ENCODE results near the gene CDX2. TPM values are rescaled to one million over a fixed set of nuclear protein-coding genes. Genes with fewer than 3 reads are reported as not detected.

CDX2 gene
- total and polyA plus RNA-seq, 9 of the 15 experiments (the other 6 are each of a cell fraction or from before 2014, with no cell fraction given) = 0.04 TPM; not detected in 8

GRCh38 chr13:27971236-27971645 is 2.1 kb upstream of the CDX2 start (continued):
- no peak for TF ChIP-seq CEBPB (tag; IDR thresholded peaks at IDR 0.05)
- TF ChIP-seq ZFP36 (IDR thresholded peaks at IDR 0.05; ENCODE audit: low read depth, low read length, partially characterized antibody) = no peak
- no peak for TF ChIP-seq MYC (IDR thresholded peaks at IDR 0.05; ENCODE audit: low read depth, low read length)
- TF ChIP-seq MYC (CRISPR knock-in tag; IDR thresholded peaks at IDR 0.05; ENCODE audit: borderline replicate concordance, low read depth) = no peak
- TF ChIP-seq ZKSCAN1 (IDR thresholded peaks at IDR 0.05; ENCODE audit: low read depth, low read length) = no peak
- TF ChIP-seq ZBTB34 (CRISPR knock-in tag; IDR thresholded peaks at IDR 0.05) = no peak
- no peak for TF ChIP-seq CHD1 (IDR thresholded peaks at IDR 0.05; ENCODE audit: low read length)
- no peak for TF ChIP-seq ZNF668 (CRISPR knock-in tag; IDR thresholded peaks at IDR 0.05)

- no TSS peak for BruUV-seq (replicated peaks)
- no peaks in the 10 kb centered on the region for H3K9me3 ChIP-seq (replicated peaks; ENCODE audit: control insufficient read depth, insufficient read depth, low read depth, low read length)
- DNase-seq (ENCODE audit: extremely low read depth in 1 of 4, low spot score in 3 of 4) (no peak), ATAC-seq (no peak), FAIRE-seq (no peak)
- H2AFZ ChIP-seq (ENCODE audit: low read depth, low read length) = no peak overlapping the region
- no peak overlapping the region for H3K9ac ChIP-seq (ENCODE audit: insufficient read depth in 1 of 2, low read depth in 2 of 2, low read length in 2 of 2)
- CTCF ChIA-PET (ENCODE audit: low intra/inter-chr PET ratio) = no interaction called here
- POLR2A ChIA-PET = no interaction called here
- H4K20me1 ChIP-seq (replicated peaks; ENCODE audit: control insufficient read depth, insufficient read depth, low read length) = no peaks in the 10 kb centered on the region
- in situ Hi-C loops (cut with MboI) (loop anchor here (25.0 kb wide), 1 partner anchor 458 kb away; no protein-coding TSS in a partner anchor), intact Hi-C loops (cut with micrococcal nuclease) (no loop called here)
- H3K36me3 ChIP-seq (ENCODE audit: control insufficient read depth, insufficient read depth, low read length) = no peaks in the 10 kb centered on the region
- H3K27ac ChIP-seq (ENCODE audit: extremely low read depth, low read depth, low read length) = no peak overlapping the region
- peaks cover 12 to 70% of the 10 kb centered on the region in 2 experiments; a peak in 4 of 5 replicates for H3K27me3 ChIP-seq (ENCODE audit: control insufficient read depth in 2 of 2, insufficient read depth in 2 of 2, low read length in 2 of 2)
- no peaks in the 10 kb centered on the region for H3K9me1 ChIP-seq (ENCODE audit: control insufficient read depth, insufficient read depth, low read length)
- peaks cover 0 to under 1% of the 10 kb centered on the region in 2 experiments; a peak in 1 of 5 replicates for H3K4me1 ChIP-seq (replicated peaks in 1 of 2; ENCODE audit: control insufficient read depth in 2 of 2, insufficient read depth in 2 of 2, low read length in 2 of 2)
- no peak overlapping the region for H3K4me3 ChIP-seq
- H3K79me2 ChIP-seq (ENCODE audit: control insufficient read depth, insufficient read depth, low read length) = no peaks in the 10 kb centered on the region
- H3K4me2 ChIP-seq (ENCODE audit: insufficient read depth, low read length) = no peak overlapping the region
- WGBS (ENCODE audit: insufficient coverage, low coverage, missing lambda C conversion rate) = 13% methylated on average over 34 of the region's 53 CpGs
- no peak for TF ChIP-seq NRF1 (conservative IDR thresholded peaks at IDR 0.05 in 1 of 2, IDR thresholded peaks at IDR 0.05 in 1 of 2)
- no peak for TF ChIP-seq NFYB (IDR thresholded peaks at IDR 0.05; ENCODE audit: extremely low read depth, insufficient read length)
- TF ChIP-seq LEF1 (IDR thresholded peaks at IDR 0.05) = no peak
- TF ChIP-seq MYC (IDR thresholded peaks at IDR 0.05; ENCODE audit: low read depth, low read length) = no peak
- TF ChIP-seq MYC (CRISPR knock-in tag; IDR thresholded peaks at IDR 0.05; ENCODE audit: borderline replicate concordance, low read depth) = no peak
- TF ChIP-seq ELF1 (tag; IDR thresholded peaks at IDR 0.05) = no peak
- no peak for TF ChIP-seq CTCFL (IDR thresholded peaks at IDR 0.05; ENCODE audit: borderline replicate concordance, insufficient read depth, low read depth, low read length, poor library complexity, severe bottlenecking)
- TF ChIP-seq ZNF778 (CRISPR knock-in tag; IDR thresholded peaks at IDR 0.05) = no peak
- TF ChIP-seq ZNF124 (CRISPR knock-in tag; IDR thresholded peaks at IDR 0.05) = no peak
- TF ChIP-seq KAT8 (IDR thresholded peaks at IDR 0.05; ENCODE audit: low read depth) = no peak
These were observed 1.5 kb upstream of the CDX2 start for GRCh38 chr13:27970382-27971235.

All from K562 (cell line).